HG03095 (cell line): ENCODE data around the gene CCM2.
"Not testable (repeated sequence)": the region's sequence is repeated elsewhere in the genome, so short reads cannot be mapped to it uniquely, and the experiment has no call there.

Experiments used
- ATAC-seq: cut with Tn5 transposase; IDR thresholded peaks from one replicate; pipeline ENCODE4 v1.9.1; 2021; ENCODE audit warnings: moderate library complexity; ENCODE audit not compliant: unreplicated experiment

The CCM2 gene

GRCh38 chr7:45031829-45032228 is 31.8 kb downstream of the CCM2 start:
- ATAC-seq: no peak

GRCh38 chr7:45032421-45032820 is 32.4 kb downstream of the CCM2 start:
- no peak for ATAC-seq

GRCh38 chr7:45033261-45033930 is 33.4 kb downstream of the CCM2 start:
- no peak for ATAC-seq

- ATAC-seq: no peak
These were observed 33.9 kb downstream of the CCM2 start for GRCh38 chr7:45033931-45034290.

- not testable (repeated sequence) for ATAC-seq
These were observed 34.7 kb downstream of the CCM2 start for GRCh38 chr7:45034710-45035109.

GRCh38 chr7:45035371-45035770 is 35.4 kb downstream of the CCM2 start:
- ATAC-seq: no peak

- ATAC-seq: no peak
These were observed 35.9 kb downstream of the CCM2 start for GRCh38 chr7:45035893-45036292.

- no peak for ATAC-seq
These were observed 36.3 kb downstream of the CCM2 start for GRCh38 chr7:45036317-45036716.

GRCh38 chr7:45036796-45037195 is 36.8 kb downstream of the CCM2 start:
- no peak for ATAC-seq

- ATAC-seq: no peak
These were observed 37.9 kb downstream of the CCM2 start for GRCh38 chr7:45037876-45038275.

- no peak for ATAC-seq
These were observed 39.1 kb downstream of the CCM2 start for GRCh38 chr7:45039106-45039505.

- ATAC-seq: no peak
These were observed 44.3 kb downstream of the CCM2 start for GRCh38 chr7:45044338-45044737.

GRCh38 chr7:45048748-45049147 is 48.7 kb downstream of the CCM2 start:
- no peak for ATAC-seq

- no peak for ATAC-seq
These were observed 50.2 kb downstream of the CCM2 start for GRCh38 chr7:45050198-45050597.

GRCh38 chr7:45052011-45052410 is 52.0 kb downstream of the CCM2 start:
- ATAC-seq: no peak

GRCh38 chr7:45053401-45053800 is 53.4 kb downstream of the CCM2 start:
- ATAC-seq: no peak

- ATAC-seq: no peak
These were observed 53.9 kb downstream of the CCM2 start for GRCh38 chr7:45053941-45054340.

- no peak for ATAC-seq
These were observed 54.4 kb downstream of the CCM2 start for GRCh38 chr7:45054442-45054841.

GRCh38 chr7:45055016-45055415 is 55.0 kb downstream of the CCM2 start:
- no peak for ATAC-seq

GRCh38 chr7:45055594-45056219 is 55.7 kb downstream of the CCM2 start:
- ATAC-seq: no peak

- ATAC-seq: no peak
These were observed 57.9 kb downstream of the CCM2 start for GRCh38 chr7:45057878-45058277.

GRCh38 chr7:45060295-45060694 is 60.3 kb downstream of the CCM2 start:
- ATAC-seq: no peak

- no peak for ATAC-seq
These were observed 61.4 kb downstream of the CCM2 start for GRCh38 chr7:45061352-45061751.
